ENCODE measurements around the gene PCDHB10.

The PCDHB10 gene

GRCh38 chr5:141175933-141176332 lies 16.2 kb upstream of the PCDHB10 start:
- TF ChIP-seq, protein P1, sequence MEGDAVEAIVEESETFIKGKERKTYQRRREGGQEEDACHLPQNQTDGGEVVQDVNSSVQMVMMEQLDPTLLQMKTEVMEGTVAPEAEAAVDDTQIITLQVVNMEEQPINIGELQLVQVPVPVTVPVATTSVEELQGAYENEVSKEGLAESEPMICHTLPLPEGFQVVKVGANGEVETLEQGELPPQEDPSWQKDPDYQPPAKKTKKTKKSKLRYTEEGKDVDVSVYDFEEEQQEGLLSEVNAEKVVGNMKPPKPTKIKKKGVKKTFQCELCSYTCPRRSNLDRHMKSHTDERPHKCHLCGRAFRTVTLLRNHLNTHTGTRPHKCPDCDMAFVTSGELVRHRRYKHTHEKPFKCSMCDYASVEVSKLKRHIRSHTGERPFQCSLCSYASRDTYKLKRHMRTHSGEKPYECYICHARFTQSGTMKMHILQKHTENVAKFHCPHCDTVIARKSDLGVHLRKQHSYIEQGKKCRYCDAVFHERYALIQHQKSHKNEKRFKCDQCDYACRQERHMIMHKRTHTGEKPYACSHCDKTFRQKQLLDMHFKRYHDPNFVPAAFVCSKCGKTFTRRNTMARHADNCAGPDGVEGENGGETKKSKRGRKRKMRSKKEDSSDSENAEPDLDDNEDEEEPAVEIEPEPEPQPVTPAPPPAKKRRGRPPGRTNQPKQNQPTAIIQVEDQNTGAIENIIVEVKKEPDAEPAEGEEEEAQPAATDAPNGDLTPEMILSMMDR (IDR thresholded peaks at IDR 0.05), result no peak

GRCh38 chr5:141177577-141178191 lies 14.5 kb upstream of the PCDHB10 start, which contains the start of gene PCDHB8:
Gene PCDHB8 (plus strand): TSS chr5:141177790. CDS start chr5:141178035, 245 bp downstream.
- TF ChIP-seq, protein P1 (IDR thresholded peaks at IDR 0.05), result peak; percentile 42; the same call in 1 of the 2 replicates

GRCh38 chr5:141180313-141180712 lies 11.8 kb upstream of the PCDHB10 start:
- TF ChIP-seq, protein P1 (IDR thresholded peaks at IDR 0.05), result no peak

DNA sequence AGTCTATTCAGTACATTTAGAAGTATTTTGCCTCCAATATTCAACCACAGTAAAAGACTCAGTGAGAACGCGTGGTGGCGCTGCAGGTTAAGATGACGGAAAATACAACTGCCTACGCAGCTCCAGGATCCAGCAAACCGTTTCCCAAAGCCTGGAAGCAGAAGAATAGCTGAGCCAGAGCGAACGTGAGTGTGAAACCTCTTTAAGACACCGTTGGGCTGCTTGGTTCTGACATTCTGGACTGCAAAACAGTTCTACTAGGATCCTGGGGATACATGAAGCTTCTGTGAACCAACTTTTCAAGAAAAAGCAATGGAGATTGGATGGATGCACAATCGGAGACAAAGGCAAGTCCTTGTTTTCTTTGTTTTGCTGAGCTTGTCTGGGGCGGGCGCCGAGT lies 9.9 kb upstream of the PCDHB10 start, which contains the start of gene PCDHB16:
Gene PCDHB16, plus strand, starts transcription at position 140 of the 400 bp plus-strand sequence. Its CDS starts 173 bp downstream, at position 313.
- TF ChIP-seq, protein P1 (IDR thresholded peaks at IDR 0.05), result peak; percentile 52; the same call in 1 of the 2 replicates

- TF ChIP-seq, protein P1 (IDR thresholded peaks at IDR 0.05), result peak; percentile 76
Observed at GRCh38 chr5:141186897-141187512, 5.1 kb upstream of the PCDHB10 start, which contains the start of gene PCDHB9. Gene PCDHB9 (plus strand): TSS chr5:141187161. CDS start chr5:141187319, 158 bp downstream.

GRCh38 chr5:141196363-141196762 lies 4.2 kb downstream of the PCDHB10 start:
- TF ChIP-seq, protein P1 (IDR thresholded peaks at IDR 0.05), result no peak

GRCh38 chr5:141199359-141200235 lies 7.4 kb downstream of the PCDHB10 start, which contains the start of gene PCDHB11:
Gene PCDHB11 (plus strand): TSS chr5:141199627. CDS start chr5:141199775, 148 bp downstream.
- TF ChIP-seq, protein P1 (IDR thresholded peaks at IDR 0.05), result peak; percentile 64

All from LNCAP (cell line).